ENCODE data around the gene CBLB.

Gene CBLB

DNA sequence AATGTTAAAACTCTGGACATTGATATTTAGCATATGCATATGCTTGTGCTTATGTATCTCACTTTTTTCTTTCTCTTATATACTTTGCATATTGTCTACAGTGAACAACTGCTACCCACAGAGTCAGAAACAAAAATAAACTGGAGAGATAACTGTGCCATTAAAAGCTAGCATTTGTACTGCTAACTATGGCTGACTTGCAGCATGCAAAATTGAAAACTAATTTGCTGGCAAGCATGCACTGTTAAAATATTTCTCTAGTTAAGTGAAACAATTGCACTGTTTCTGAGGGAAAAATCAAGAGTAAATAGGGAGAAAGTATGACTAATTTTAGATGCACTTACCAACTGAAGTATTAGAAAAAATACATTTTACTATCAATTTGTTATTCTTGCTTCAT is 177.8 kb downstream of the CBLB start:
- Histone ChIP-seq H2AFZ (ENCODE audit: low read depth, low read length) (no peak overlapping the region), H3K36me3 (ENCODE audit: insufficient read depth, low read length) (peaks cover 37% of the 10 kb centered on the region), H3K4me3 (ENCODE audit: low read length) (no peak overlapping the region), H3K4me1 (ENCODE audit: insufficient read depth, low read length) (no peaks in the 10 kb centered on the region), H3K27me3 (ENCODE audit: insufficient read depth, low read length) (no peaks in the 10 kb centered on the region), H3K9me3 (ENCODE audit: low read length) (no peaks in the 10 kb centered on the region)

DNA sequence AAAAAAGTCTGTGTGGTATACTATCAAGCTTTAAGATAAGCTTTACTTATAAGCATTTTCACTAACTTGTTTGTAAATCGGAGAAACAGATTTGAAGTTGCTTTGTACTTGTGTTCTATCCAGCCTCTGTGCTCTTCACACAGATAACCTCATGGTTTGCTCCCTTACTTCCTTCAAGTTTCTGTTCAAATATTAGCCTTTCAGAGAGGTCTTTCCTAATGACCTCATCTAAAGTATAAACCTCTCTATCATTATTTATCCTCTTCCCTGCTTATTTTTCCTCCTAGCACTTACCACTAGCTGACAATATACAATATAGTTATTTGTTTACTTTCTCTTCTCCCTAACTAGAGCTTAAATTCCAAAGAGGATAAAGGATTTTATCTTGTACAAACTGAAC is 180.0 kb downstream of the CBLB start:
- no peaks in the 10 kb centered on the region for H3K4me1 ChIP-seq (ENCODE audit: insufficient read depth, low read length)
- H3K9me3 ChIP-seq (ENCODE audit: low read length) = no peaks in the 10 kb centered on the region
- H2AFZ ChIP-seq (ENCODE audit: low read depth, low read length) = no peak overlapping the region
- H3K4me3 ChIP-seq (ENCODE audit: low read length) = no peak overlapping the region
- H3K27me3 ChIP-seq (ENCODE audit: insufficient read depth, low read length) = no peaks in the 10 kb centered on the region
- H3K36me3 ChIP-seq (ENCODE audit: insufficient read depth, low read length) = peaks cover 38% of the 10 kb centered on the region

DNA sequence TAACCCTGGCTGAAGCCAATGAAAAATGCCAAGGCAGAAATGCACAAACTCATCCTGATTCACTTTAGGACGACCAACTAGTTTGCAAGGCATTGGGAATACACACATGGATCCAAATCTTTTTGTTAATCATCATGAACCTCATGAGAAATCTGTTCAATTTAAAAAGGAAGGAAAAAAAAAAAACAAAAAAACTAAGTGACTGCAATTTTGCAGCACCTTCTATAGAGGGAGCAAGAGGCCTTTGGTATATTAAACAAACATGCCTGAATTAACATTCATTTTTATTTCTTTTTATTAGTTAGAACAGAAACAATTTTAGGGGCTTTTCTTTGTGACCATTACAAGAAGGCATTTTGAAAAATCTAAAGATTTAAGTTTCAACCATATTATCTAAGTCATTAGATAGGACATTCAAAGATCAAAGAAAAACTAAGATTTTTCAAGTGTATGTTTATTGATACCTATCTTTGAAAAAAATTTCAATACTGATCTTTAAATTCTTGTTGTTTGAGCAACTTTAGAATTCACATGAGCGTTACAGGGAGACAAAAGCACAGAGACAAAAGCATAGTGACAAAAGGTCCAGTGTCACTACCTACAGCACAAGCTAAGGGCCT is 182.4 kb downstream of the CBLB start:
- H2AFZ ChIP-seq (ENCODE audit: low read depth, low read length) = no peak overlapping the region
- no peaks in the 10 kb centered on the region for H3K27me3 ChIP-seq (ENCODE audit: insufficient read depth, low read length)
- no peaks in the 10 kb centered on the region for H3K9me3 ChIP-seq (ENCODE audit: low read length)
- H3K4me3 ChIP-seq (ENCODE audit: low read length) = no peak overlapping the region
- peaks cover 31% of the 10 kb centered on the region for H3K36me3 ChIP-seq (ENCODE audit: insufficient read depth, low read length)
- no peaks in the 10 kb centered on the region for H3K4me1 ChIP-seq (ENCODE audit: insufficient read depth, low read length)

DNA sequence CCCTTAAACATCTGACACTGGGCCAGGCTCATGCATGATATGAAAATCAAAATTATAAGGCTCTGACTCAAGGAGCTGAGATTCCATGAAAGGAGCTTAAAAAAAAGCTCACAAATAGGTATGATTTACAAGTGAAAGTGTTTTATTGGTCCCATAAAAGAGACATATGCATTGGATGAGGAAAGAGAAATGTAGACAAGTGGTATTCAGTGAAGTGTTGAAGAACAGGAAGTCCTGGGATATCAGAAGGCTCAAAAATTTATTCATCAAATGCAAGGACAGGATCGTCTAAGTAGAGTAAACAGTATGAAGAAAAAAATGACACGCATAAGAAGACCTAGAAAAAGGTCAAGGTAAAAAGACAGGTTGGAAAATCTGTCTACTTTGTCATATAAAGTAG is 188.9 kb downstream of the CBLB start:
- H3K4me1 ChIP-seq (ENCODE audit: insufficient read depth, low read length) = no peaks in the 10 kb centered on the region
- no peaks in the 10 kb centered on the region for H3K9me3 ChIP-seq (ENCODE audit: low read length)
- H2AFZ ChIP-seq (ENCODE audit: low read depth, low read length) = no peak overlapping the region
- H3K36me3 ChIP-seq (ENCODE audit: insufficient read depth, low read length) = peaks cover 67% of the 10 kb centered on the region
- no peak overlapping the region for H3K4me3 ChIP-seq (ENCODE audit: low read length)
- H3K27me3 ChIP-seq (ENCODE audit: insufficient read depth, low read length) = no peaks in the 10 kb centered on the region

DNA sequence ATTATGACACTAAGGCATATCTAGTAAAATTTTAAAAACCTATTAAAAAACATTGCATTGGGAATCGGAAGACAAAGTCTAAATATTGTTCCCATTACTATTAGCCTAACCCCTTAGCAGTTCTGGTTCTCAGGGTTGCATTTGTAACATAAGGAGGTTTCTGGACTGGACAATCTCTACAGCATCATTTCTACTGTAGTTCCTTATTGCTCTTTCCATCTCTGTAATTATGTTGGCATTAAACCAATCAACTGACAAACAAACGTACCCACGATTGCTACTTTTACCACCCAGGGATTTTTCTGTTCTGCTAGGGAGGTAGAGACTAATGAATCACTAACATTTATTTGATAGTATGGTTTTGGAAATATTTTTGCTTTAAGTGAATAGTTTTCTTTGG is 190.8 kb downstream of the CBLB start:
- H3K36me3 ChIP-seq (ENCODE audit: insufficient read depth, low read length) = peaks cover 76% of the 10 kb centered on the region
- H3K4me3 ChIP-seq (ENCODE audit: low read length) = no peak overlapping the region
- no peaks in the 10 kb centered on the region for H3K4me1 ChIP-seq (ENCODE audit: insufficient read depth, low read length)
- H2AFZ ChIP-seq (ENCODE audit: low read depth, low read length) = no peak overlapping the region
- no peaks in the 10 kb centered on the region for H3K27me3 ChIP-seq (ENCODE audit: insufficient read depth, low read length)
- no peaks in the 10 kb centered on the region for H3K9me3 ChIP-seq (ENCODE audit: low read length)

DNA sequence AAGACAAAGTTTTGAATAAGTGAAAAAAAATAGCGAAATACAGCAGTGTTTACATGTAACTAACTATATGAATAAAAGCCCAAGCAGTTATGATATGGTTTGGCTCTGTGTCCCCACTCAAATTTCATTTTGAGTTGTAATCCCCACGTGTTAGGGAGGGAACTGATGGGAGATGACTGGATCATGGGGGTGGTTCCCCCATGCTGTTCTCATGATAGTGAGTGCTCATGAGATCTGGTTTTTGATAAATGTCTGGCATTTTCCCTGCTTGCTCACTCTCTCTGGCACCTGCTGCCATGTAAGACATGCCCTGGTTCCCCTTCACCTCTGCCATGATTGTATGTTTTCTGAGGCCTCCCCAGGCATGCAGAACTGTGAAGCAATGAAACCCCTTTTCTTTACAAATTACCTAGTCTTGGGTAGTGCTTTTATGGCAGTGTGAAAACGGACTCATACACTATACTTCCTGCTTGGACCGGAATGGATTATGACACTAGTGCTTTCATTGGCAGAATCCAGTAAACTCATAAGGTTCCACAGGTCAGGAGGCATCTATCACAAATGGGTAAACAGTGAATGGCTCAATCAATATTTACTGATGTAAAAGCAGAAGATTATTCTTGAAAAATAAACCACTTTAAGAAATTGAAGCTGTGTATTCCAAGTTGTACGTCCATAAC is 192.1 kb downstream of the CBLB start:
- Histone ChIP-seq H3K27me3 (ENCODE audit: insufficient read depth, low read length) (no peaks in the 10 kb centered on the region), H2AFZ (ENCODE audit: low read depth, low read length) (no peak overlapping the region), H3K9me3 (ENCODE audit: low read length) (peaks cover 1% of the 10 kb centered on the region), H3K36me3 (ENCODE audit: insufficient read depth, low read length) (peaks cover 75% of the 10 kb centered on the region), H3K4me1 (ENCODE audit: insufficient read depth, low read length) (no peaks in the 10 kb centered on the region), H3K4me3 (ENCODE audit: low read length) (no peak overlapping the region)

DNA sequence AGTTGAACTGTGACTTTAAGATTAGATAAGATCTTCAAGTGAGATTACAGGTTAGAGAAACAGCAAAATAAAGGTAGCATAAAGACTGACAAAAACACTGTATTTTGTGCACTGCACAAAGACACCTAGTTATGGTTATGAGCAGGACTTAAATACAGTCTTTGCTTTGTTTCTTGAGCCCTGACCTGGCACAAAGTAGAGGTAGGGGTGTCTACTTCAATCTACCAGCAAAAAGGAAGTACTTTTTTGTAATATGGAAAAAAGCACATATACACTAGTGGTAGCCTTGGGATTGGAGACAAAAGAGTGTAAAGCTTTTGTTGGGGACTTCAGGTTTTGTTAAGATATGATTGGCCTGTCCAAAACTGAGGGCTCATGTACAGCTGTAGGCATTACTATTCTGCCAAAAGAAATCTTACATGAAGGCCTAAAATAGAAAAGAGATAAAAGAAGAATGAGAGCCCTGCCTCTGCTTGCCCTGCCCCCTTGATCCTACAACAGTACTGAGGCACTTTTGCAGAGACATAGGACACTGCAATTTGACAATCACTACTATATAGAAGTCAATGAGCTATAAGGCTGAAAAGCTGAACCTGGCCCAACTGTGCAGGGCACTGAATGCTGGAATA is 194.3 kb downstream of the CBLB start:
- H2AFZ ChIP-seq (ENCODE audit: low read depth, low read length) = no peak overlapping the region
- H3K27me3 ChIP-seq (ENCODE audit: insufficient read depth, low read length) = no peaks in the 10 kb centered on the region
- H3K9me3 ChIP-seq (ENCODE audit: low read length) = peaks cover 1% of the 10 kb centered on the region
- H3K36me3 ChIP-seq (ENCODE audit: insufficient read depth, low read length) = peaks cover 68% of the 10 kb centered on the region
- H3K4me1 ChIP-seq (ENCODE audit: insufficient read depth, low read length) = no peaks in the 10 kb centered on the region
- no peak overlapping the region for H3K4me3 ChIP-seq (ENCODE audit: low read length)

DNA sequence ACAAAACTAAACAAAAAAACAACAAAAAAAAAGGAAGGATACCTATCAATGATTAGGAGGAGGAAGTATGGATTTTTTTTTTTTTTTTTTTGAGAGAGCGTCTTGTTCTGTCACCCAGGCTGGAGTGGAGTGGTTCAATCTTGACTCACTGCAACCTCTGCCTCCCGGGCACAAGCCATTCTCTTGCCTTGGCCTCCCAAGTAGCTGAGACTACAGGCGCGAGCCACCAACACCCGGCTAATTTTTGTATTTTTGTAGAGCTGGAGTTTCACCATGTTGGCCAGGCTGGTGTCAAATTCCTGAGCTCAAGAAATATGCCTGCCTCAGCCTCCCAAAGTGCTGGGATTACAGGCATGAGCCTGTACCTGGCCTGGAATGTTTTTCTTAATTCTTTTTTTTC is 195.8 kb downstream of the CBLB start:
- Histone ChIP-seq H3K4me3 (ENCODE audit: low read length) (no peak overlapping the region), H3K4me1 (ENCODE audit: insufficient read depth, low read length) (no peaks in the 10 kb centered on the region), H3K27me3 (ENCODE audit: insufficient read depth, low read length) (no peaks in the 10 kb centered on the region), H3K36me3 (ENCODE audit: insufficient read depth, low read length) (peaks cover 74% of the 10 kb centered on the region), H3K9me3 (ENCODE audit: low read length) (peaks cover 1% of the 10 kb centered on the region), H2AFZ (ENCODE audit: low read depth, low read length) (no peak overlapping the region)

DNA sequence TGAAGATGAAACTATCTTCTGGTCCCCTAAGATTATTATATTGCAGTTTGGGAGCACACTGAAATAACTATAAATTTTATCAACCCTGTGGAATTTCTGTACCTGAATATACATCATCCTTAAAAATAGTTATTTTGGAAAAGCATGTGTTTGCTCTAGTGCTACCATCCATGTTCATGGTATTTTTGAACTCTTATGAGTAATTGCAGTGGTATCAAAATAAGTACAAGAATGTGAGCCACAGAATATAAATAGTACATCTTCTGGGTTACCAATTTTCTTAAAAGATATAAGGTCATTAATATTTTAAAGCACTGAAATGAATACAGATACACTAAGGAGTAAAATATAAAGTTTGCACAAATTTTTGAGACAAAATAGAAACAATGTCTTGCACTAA is 206.5 kb downstream of the CBLB start:
- H3K4me3 ChIP-seq (ENCODE audit: low read length) = no peak overlapping the region
- peaks cover 52% of the 10 kb centered on the region for H3K36me3 ChIP-seq (ENCODE audit: insufficient read depth, low read length)
- H2AFZ ChIP-seq (ENCODE audit: low read depth, low read length) = no peak overlapping the region
- no peaks in the 10 kb centered on the region for H3K4me1 ChIP-seq (ENCODE audit: insufficient read depth, low read length)
- no peaks in the 10 kb centered on the region for H3K27me3 ChIP-seq (ENCODE audit: insufficient read depth, low read length)
- peaks cover 1% of the 10 kb centered on the region for H3K9me3 ChIP-seq (ENCODE audit: low read length)

DNA sequence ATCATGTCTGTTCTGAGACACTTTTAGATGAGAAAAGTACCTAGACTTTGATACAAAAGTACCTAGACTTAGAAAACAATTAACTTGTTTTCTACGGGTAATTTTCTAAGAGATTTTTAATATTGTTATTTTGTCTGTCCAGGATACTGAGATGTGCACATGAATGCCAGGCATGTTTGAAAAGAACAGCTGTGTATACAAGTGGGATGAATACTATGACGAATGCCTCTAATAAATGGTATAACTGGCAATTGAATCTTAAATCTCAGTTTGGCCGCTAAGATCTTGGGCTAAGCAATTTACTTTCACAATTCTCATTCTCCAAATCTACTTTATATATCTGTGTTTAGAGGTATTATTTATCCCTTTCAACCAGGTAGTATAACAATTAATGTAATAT is 207.4 kb downstream of the CBLB start:
- Histone ChIP-seq H3K36me3 (ENCODE audit: insufficient read depth, low read length) (peaks cover 56% of the 10 kb centered on the region), H3K4me1 (ENCODE audit: insufficient read depth, low read length) (no peaks in the 10 kb centered on the region), H3K9me3 (ENCODE audit: low read length) (peaks cover 1% of the 10 kb centered on the region), H2AFZ (ENCODE audit: low read depth, low read length) (no peak overlapping the region), H3K4me3 (ENCODE audit: low read length) (no peak overlapping the region), H3K27me3 (ENCODE audit: insufficient read depth, low read length) (no peaks in the 10 kb centered on the region)

DNA sequence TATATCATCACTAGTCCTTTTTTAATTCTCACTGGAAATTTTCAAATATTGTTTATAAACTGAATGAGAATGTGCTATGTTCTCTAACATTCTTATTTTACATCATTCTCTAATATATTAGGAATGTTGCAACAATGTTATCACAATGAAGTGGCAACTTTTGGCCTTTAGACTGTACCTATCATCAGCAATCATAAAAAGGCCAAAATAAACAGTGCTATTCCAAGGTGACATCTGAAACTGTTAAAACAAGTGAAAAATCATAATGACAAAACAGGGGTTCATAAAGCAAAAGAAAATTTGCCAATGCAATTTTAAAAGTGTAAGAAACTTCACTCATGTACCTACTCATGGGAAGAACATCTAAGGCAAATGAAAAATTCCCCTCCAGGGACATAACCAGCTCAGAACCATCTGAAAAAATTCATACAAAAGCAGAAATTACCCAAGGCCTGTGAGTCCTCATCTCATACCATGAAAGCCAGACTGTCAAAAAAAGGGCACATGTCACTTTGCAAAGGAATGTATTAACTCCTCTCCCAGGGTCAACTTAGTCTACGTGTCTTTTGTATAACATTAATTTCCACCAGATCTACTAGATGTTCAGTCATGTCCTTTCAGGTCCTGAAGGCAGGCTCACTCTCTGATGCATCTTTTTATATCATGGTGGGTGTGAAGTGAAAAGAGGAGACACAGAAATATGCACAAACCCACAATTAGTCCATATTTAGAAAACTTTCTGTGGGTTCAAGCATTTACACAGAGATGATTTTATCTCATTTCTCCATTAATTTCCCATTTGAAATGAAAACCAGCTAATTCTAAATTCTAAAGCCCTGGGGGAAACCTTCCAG is 211.9 kb downstream of the CBLB start:
- Histone ChIP-seq H3K36me3 (ENCODE audit: insufficient read depth, low read length) (peaks cover 41% of the 10 kb centered on the region), H3K4me3 (ENCODE audit: low read length) (no peak overlapping the region), H3K4me1 (ENCODE audit: insufficient read depth, low read length) (no peaks in the 10 kb centered on the region), H2AFZ (ENCODE audit: low read depth, low read length) (no peak overlapping the region), H3K27me3 (ENCODE audit: insufficient read depth, low read length) (no peaks in the 10 kb centered on the region), H3K9me3 (ENCODE audit: low read length) (peaks cover 5% of the 10 kb centered on the region)

DNA sequence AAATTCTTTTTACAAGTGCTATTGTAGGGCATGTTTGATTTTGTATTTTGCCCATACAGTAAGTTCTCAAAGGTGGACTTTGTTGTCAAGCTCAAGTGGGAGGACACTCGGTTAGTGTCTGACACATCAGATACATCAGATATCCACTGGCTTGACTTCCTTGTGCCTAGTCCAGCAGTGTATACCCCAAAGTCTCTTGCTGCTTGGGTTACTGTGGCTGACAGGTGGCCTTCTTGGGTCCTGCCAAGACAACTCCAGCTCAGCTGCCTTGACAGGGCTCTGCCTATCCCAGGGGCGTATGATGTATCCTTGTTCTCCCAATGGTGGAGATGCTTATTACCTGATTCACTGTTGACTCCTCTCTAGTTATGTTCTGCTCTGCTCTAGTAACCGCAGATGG is 214.9 kb downstream of the CBLB start:
- H3K36me3 ChIP-seq (ENCODE audit: insufficient read depth, low read length) = peaks cover 21% of the 10 kb centered on the region
- H3K4me3 ChIP-seq (ENCODE audit: low read length) = no peak overlapping the region
- no peaks in the 10 kb centered on the region for H3K4me1 ChIP-seq (ENCODE audit: insufficient read depth, low read length)
- H3K27me3 ChIP-seq (ENCODE audit: insufficient read depth, low read length) = no peaks in the 10 kb centered on the region
- H2AFZ ChIP-seq (ENCODE audit: low read depth, low read length) = no peak overlapping the region
- peaks cover 3% of the 10 kb centered on the region for H3K9me3 ChIP-seq (ENCODE audit: low read length)

DNA sequence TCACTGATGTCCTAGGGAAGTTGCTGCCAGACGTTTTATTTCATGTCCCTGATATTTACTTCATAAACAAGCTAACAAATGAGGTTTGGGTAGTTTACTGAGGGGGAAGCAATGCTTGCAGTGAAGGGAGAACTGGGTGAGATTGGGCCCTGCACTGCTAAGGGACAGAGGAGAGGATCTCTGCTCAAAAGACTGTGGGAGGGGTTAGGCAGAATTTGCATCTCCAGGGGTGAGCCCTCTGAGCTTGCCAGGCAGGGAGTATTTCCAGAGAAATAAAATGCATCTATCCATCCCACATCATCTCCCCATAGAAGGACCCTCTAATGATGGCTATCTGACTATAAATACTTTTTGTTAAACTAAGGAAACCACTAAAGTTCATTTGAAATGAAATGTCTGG is 215.6 kb downstream of the CBLB start:
- Histone ChIP-seq H2AFZ (ENCODE audit: low read depth, low read length) (no peak overlapping the region), H3K4me3 (ENCODE audit: low read length) (no peak overlapping the region), H3K36me3 (ENCODE audit: insufficient read depth, low read length) (peaks cover 14% of the 10 kb centered on the region), H3K27me3 (ENCODE audit: insufficient read depth, low read length) (no peaks in the 10 kb centered on the region), H3K9me3 (ENCODE audit: low read length) (peaks cover 3% of the 10 kb centered on the region), H3K4me1 (ENCODE audit: insufficient read depth, low read length) (no peaks in the 10 kb centered on the region)

Data from neuron (in vitro differentiated cells).